ENCODE results near the gene RTN4RL1. TPM values are rescaled to one million over a fixed set of nuclear protein-coding genes. Genes with fewer than 3 reads are reported as not detected.

The RTN4RL1 gene
- total RNA-seq, 1 donor: 0.43 TPM

DNA sequence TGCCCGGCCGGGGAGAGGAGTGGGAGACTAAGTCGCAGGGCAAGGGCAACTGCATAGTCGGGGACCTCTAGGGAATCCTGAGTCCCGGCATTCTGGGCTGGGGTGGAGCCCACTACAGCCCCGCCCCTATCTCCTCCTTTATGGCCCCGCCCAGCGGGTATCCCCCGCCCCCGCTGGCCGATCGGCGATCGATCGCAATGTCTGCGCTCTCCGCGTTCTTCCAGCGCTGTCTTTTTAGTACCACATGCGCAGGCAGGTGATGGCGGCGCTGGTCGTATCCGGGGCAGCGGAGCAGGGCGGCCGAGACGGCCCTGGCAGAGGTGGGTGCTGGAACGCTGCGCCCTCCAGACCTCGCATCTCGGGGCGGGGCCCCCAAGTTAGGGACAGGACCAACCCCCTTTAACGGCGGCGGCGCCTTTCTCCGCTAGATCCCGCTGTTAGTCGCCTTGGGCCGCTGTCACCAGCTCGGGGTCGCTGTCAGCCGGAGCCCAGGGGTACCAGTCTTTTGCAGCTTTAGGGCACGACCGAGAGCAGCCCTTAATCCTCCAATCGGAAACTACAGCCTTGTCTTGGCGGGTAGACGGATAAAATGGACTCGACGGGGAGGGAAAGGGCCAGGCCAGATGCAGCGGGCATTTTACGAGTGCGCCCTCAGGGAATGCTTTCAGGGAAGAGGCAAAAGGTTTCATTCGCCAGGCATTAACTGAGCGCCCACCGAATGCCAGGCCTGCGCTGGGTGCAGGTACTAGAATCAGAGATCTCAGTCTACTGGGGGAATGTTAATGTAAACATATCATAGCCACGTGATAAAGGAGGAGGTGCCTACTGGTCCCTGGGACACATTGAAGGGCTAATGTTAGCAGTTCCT lies 5.0 kb upstream of the RTN4RL1 start, which contains the start of gene DPH1:
TSS of gene DPH1 (plus strand) at position 243 of the 868 bp plus-strand sequence. CDS start at position 260, 17 bp downstream.
- peak within 1 kb of the TSS; percentile 100 for H3K4me3 ChIP-seq (ENCODE audit: low read depth, low read length)
- TF ChIP-seq, protein P1, sequence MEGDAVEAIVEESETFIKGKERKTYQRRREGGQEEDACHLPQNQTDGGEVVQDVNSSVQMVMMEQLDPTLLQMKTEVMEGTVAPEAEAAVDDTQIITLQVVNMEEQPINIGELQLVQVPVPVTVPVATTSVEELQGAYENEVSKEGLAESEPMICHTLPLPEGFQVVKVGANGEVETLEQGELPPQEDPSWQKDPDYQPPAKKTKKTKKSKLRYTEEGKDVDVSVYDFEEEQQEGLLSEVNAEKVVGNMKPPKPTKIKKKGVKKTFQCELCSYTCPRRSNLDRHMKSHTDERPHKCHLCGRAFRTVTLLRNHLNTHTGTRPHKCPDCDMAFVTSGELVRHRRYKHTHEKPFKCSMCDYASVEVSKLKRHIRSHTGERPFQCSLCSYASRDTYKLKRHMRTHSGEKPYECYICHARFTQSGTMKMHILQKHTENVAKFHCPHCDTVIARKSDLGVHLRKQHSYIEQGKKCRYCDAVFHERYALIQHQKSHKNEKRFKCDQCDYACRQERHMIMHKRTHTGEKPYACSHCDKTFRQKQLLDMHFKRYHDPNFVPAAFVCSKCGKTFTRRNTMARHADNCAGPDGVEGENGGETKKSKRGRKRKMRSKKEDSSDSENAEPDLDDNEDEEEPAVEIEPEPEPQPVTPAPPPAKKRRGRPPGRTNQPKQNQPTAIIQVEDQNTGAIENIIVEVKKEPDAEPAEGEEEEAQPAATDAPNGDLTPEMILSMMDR (IDR thresholded peaks at IDR 0.05; ENCODE audit: insufficient read depth, low read depth, low read length): no peak
- DNase-seq (ENCODE audit: low read depth): peak; percentile 90

DNA sequence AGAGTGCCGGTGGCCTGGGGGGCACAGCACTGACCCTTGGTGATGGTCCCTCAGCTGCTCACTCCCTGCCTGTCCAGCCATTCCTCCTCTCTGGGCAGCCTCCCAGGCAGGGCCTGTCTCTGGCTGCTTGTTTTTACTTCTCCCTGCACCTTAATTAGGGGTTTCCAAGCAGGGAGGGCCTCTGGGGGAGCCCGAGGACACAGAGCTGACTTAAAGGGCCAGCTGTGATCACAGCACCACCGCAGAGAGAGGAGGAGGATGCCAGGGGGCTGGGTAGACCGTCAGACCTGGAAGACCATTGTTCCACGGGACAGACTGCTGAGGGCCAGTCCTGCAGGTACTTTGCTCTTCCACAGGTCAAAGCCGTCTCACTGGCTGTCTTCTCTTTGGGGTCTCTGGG lies 3.6 kb upstream of the RTN4RL1 start:
- H3K4me3 ChIP-seq (ENCODE audit: low read depth, low read length): no peak overlapping the region
- no peak for DNase-seq (ENCODE audit: low read depth)
- TF ChIP-seq, protein P1 (IDR thresholded peaks at IDR 0.05; ENCODE audit: insufficient read depth, low read depth, low read length): no peak

DNA sequence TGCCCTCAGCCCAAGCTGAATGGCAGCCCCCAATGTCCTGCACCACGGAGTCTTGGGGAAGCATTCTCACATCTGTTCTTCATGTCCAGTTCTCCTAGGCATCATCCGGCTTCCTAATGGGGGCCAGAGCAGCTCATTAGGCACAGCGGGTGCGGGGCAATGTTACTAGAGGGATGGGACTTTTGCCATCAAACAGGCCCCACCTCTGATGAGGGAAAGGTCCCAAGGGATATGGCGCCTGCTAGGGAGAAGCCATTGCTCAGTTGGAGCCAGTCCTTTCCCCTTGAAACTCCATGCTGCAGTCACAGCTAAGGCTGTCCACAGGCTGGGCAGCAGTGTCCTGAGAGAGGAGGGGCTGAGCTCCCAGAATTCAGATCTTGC lies 3.1 kb upstream of the RTN4RL1 start:
- no peak for DNase-seq (ENCODE audit: low read depth)
- H3K4me3 ChIP-seq (ENCODE audit: low read depth, low read length): no peak overlapping the region
- TF ChIP-seq, protein P1 (IDR thresholded peaks at IDR 0.05; ENCODE audit: insufficient read depth, low read depth, low read length): no peak

DNA sequence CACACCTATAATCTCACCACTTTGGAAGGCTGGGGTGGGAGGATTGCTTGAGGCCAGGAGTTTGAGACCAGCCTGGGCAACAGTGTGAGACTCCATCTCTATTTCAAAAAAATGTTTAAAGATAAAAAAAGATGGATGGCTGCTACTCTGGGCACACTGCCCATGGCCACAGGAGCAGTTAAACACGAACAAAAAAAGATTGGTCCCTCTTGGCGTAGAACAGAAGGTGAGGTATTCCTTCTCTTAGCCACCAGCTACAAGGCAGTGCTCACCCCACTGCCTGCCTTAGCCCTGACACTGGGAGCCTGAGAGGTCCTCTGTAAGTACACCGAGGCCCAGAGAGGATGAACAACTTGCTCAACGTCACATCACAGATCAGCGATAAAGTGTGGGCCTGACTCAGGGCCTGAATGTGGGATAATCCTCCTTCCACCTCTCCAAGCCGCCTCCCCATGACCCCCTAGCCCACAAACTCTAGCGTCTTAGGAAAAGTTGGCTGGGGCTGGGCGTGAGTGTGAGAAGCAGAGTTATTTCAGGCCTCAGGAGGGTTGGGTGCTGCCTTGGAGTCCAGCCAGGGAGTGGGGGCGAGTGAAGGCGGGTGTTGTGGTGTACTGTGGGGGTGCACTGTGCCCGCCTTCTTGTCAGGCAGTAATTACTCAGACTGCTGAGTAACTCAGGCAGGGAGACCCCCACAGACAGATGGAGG lies 2.5 kb upstream of the RTN4RL1 start:
- DNase-seq (ENCODE audit: low read depth): no peak
- no peak overlapping the region for H3K4me3 ChIP-seq (ENCODE audit: low read depth, low read length)
- TF ChIP-seq, protein P1 (IDR thresholded peaks at IDR 0.05; ENCODE audit: insufficient read depth, low read depth, low read length): no peak

DNA sequence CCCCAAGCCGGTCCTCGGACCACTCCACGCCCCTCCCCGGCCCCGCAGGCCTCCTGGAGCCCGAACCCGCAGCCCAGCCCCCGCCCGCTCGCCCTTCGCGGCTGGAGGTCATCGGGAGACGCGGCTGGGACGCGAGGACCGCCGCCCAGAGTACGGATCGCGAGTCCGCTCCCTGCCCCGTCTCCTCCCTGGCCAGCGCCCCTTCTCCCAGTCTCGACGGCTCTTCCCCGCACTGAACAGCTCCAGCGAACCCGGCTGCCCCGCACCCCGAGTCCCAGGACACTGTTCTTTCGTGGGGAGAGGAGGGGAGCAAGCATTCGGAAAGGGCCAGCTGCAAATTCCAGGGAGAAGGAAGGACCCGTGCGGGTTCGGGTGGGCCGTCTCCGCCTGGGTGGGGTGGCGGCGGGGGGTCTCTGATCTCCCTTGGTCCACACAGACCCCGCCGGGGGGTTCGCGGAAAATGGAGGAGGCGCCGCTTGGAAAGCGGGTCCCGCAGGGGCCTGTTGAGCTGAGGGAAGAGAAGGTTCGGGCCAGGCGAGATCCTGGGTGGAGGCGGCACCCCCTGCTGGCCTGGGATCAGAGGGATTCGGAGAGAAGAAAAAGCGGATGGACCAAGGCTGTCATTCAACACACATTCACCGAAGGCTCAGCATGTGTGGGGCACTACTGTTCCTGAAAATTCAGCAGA lies 632 bp upstream of the RTN4RL1 start:
- peak overlapping the region; percentile 56 for H3K4me3 ChIP-seq (ENCODE audit: low read depth, low read length)
- TF ChIP-seq, protein P1 (IDR thresholded peaks at IDR 0.05; ENCODE audit: insufficient read depth, low read depth, low read length): peak; percentile 81
- DNase-seq (ENCODE audit: low read depth): peak; percentile 68

DNA sequence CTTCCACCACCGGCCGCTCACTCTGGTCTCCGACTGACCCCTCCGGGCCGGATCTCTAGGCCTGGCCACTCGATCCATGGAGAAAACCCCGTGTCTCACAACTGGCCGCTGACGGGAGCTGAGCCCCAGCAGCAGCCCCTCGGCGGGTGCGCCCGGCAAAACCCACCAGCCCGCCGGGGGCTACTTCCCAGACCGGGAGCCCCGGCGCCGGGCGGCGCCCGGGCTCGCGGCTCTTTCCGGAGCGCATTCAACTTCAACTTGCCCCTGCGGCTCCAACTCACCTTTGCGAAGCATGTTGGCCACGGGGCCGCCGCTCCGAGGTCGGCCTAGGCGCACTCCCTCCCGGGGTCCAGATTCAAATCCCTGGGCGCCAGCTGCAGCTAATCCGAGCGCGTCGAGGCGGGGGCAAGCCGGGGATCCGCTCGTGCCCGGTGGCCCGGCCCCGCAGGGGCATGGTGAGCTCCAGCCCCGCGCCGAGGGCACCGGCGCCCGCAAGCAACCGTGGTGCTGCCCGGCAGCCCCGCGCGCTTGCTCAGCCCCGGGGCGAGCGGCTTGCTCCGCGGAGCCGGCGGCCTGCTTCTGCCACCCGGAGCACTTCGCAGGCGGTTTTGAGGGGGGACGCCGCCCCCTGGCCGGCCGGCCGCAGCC lies 438 bp downstream of the RTN4RL1 start:
- DNase-seq (ENCODE audit: low read depth): no peak
- TF ChIP-seq, protein P1 (IDR thresholded peaks at IDR 0.05; ENCODE audit: insufficient read depth, low read depth, low read length): no peak
- H3K4me3 ChIP-seq (ENCODE audit: low read depth, low read length): peak overlapping the region; percentile 56
